HepG2 (cell line): ENCODE measurements around the gene ADGRV1. TPM values are rescaled to one million over a fixed set of nuclear protein-coding genes. Genes with fewer than 3 reads are reported as not detected.
A peak's percentile ranks its signal among the peaks of the same experiment; 100 is the strongest.

Source experiments
- ARHGAP35 ChIP-seq: sonication (generic); formaldehyde crosslinking; IDR thresholded peaks from 2 replicates; pipeline ENCODE4 v1.9.0; 2022; ENCODE audit warnings: mild to moderate bottlenecking, inconsistent platforms, moderate library complexity, missing genetic modification reagents, borderline replicate concordance
- CBFB ChIP-seq: sonication (generic); formaldehyde crosslinking; IDR thresholded peaks from 2 replicates; pipeline ENCODE4 v1.4.0; 2020; ENCODE audit warnings: missing genetic modification reagents
- CHD2 ChIP-seq: IDR thresholded peaks from 2 replicates; pipeline ENCODE4 v1.6.1; 2011; ENCODE audit warnings: low read depth, low read length, improper control_type of control experiment
- DPF2 ChIP-seq: sonication (generic); formaldehyde crosslinking; IDR thresholded peaks from 2 replicates; pipeline ENCODE4 v1.4.0; 2020; ENCODE audit warnings: mild to moderate bottlenecking, low read depth, missing genetic modification reagents, borderline replicate concordance
- FOXA3 ChIP-seq: IDR thresholded peaks from 2 replicates; pipeline ENCODE4 v1.6.1; 2016; ENCODE audit warnings: missing genetic modification reagents, missing compliant biosample characterization
- GPN1 ChIP-seq: sonication (generic); formaldehyde crosslinking; IDR thresholded peaks from 2 replicates; pipeline ENCODE4 v1.5.1; 2020; ENCODE audit warnings: missing genetic modification reagents, borderline replicate concordance
- GZF1 ChIP-seq: sonication (generic); formaldehyde crosslinking; IDR thresholded peaks from 2 replicates; pipeline ENCODE4 v1.5.1; 2020; ENCODE audit warnings: mild to moderate bottlenecking, missing genetic modification reagents
- HNRNPH1 ChIP-seq: fragments of 200-400 bp; formaldehyde crosslinking; optimal IDR thresholded peaks from 2 replicates; pipeline ENCODE3; 2017; ENCODE audit warnings: mild to moderate bottlenecking, low read depth, low read length
- PLRG1 ChIP-seq: fragments of 450-650 bp; conservative IDR thresholded peaks from 2 replicates; pipeline ENCODE4 v1.6.1; 2016
- POLR2A ChIP-seq, 2 experiments: IDR thresholded peaks; 2 replicates each; pipeline ENCODE4 v1.6.1; 2011; ENCODE audit warnings: low read depth in 2 of 2, low read length in 2 of 2, mild to moderate bottlenecking in 1 of 2, moderate library complexity in 1 of 2; ENCODE audit not compliant: insufficient read depth in 1 of 2
- ZBTB8A ChIP-seq: sonication (generic); formaldehyde crosslinking; IDR thresholded peaks from 2 replicates; pipeline ENCODE4 v1.4.0; 2020; ENCODE audit warnings: mild to moderate bottlenecking, low read depth, missing genetic modification reagents, borderline replicate concordance
- ZNF143 ChIP-seq: sonication (generic); formaldehyde crosslinking; IDR thresholded peaks from 2 replicates; pipeline ENCODE4 v1.4.0; 2020; ENCODE audit warnings: missing genetic modification reagents
- ZNF263 ChIP-seq: sonication (generic); formaldehyde crosslinking; IDR thresholded peaks from 2 replicates; pipeline ENCODE4 v1.4.0; 2020; ENCODE audit warnings: missing genetic modification reagents
- ZNF281 ChIP-seq: sonication (generic); formaldehyde crosslinking; IDR thresholded peaks from 2 replicates; pipeline ENCODE4 v1.4.0; 2020; ENCODE audit warnings: missing genetic modification reagents, borderline replicate concordance
- ZNF333 ChIP-seq: sonication (generic); formaldehyde crosslinking; IDR thresholded peaks from 2 replicates; pipeline ENCODE4 v1.4.0; 2020; ENCODE audit warnings: mild to moderate bottlenecking, missing genetic modification reagents, borderline replicate concordance
- ZNF839 ChIP-seq: sonication (generic); formaldehyde crosslinking; IDR thresholded peaks from 2 replicates; pipeline ENCODE4 v1.4.0; 2020; ENCODE audit warnings: missing genetic modification reagents, mild to moderate bottlenecking, borderline replicate concordance
- polyA plus RNA-seq, 8 experiments: library from polyadenylated mRNA; depleted of rRNA in 3 of 8; stranded (reverse) in 7 of 8; unstranded in 1 of 8; fragments of >200 nt; fragmentation: Illumina TruSeq in 4 of 8; extraction: Trizol in 4 of 8; gene quantifications; 2 replicates each; pipeline versions ENCODE4 v1.2.1 to v1.2.3, GENCODE V29; 2011 to 2016; ENCODE audit warnings: low read depth in 4 of 8, missing spikeins in 1 of 8, mixed read lengths in 1 of 8; ENCODE audit not compliant: insufficient read depth in 1 of 8
- total RNA-seq, 5 experiments: library from RNA; depleted of rRNA; stranded (reverse); fragments of >200 nt; fragmentation: Illumina TruSeq; extraction: Trizol; gene quantifications; 2 replicates each; pipeline ENCODE4 v1.2.3, GENCODE V29; 2016; ENCODE audit warnings: low read depth in 1 of 5
- TF ChIP-seq, protein P1 (sequence below): fragments of 450-650 bp; IDR thresholded peaks from 2 replicates; pipeline ENCODE4 v1.6.1; 2017; ENCODE audit warnings: mild to moderate bottlenecking
- TF ChIP-seq, protein P2 (sequence below): IDR thresholded peaks from 2 replicates; pipeline ENCODE4 v1.4.0; 2020; ENCODE audit warnings: mild to moderate bottlenecking, missing genetic modification reagents
- TF ChIP-seq, protein P3 (sequence below): sonication (generic); formaldehyde crosslinking; IDR thresholded peaks from 2 replicates; pipeline ENCODE4 v1.4.0; 2020; ENCODE audit warnings: mild to moderate bottlenecking, missing genetic modification reagents

The ADGRV1 gene
- total and polyA plus RNA-seq, 2 of the 13 experiments (the other 11 are each of a cell fraction or from before 2014, with no cell fraction given) = 1.7 to 3.9 TPM

DNA sequence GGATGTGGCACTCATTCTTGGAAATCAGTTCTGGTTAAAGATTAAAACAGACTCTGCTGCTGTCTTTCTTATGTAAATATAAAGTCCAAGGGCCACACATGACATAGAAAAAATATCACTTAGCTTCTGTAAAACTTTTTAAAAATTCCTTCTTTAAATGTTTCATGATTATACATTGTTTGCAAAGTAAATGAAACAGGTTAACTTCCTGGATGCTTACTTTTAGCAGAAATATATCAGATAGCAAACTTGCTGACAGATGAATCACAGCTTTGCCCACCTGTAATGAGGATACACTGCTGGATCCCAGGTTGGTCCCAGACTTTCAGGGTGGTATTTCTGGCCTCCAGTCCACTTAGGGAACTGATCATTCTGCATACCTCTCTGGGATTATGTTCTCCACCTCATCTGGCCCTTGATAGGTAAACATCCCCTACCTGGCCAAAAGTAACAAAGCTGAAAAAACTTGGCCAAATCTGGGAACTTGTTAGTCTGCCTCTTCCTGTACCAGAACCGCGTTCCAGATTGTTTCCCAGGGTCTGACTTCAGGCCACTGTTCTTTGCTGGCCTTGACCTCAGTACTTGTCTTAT is 340.5 kb downstream of the ADGRV1 start (continued):
- TF ChIP-seq ZNF143 (no peak), CBFB (CRISPR knock-in tag) (0 out of 2 replicates have a peak, but pooled peaks have one; percentile 17), GPN1 (CRISPR knock-in tag) (no peak), ZNF281 (CRISPR knock-in tag) (no peak), HNRNPH1 (no peak), ZBTB8A (CRISPR knock-in tag) (no peak), CHD2 (no peak), ZNF333 (CRISPR knock-in tag) (no peak), ZNF263 (CRISPR knock-in tag) (no peak), POLR2A (IDR thresholded peaks at IDR 0.05; ENCODE audit: insufficient read depth in 1 of 2, low read depth in 2 of 2, low read length in 2 of 2) (no peak), ARHGAP35 (CRISPR knock-in tag) (no peak), ZNF839 (no peak), PLRG1 (no peak), GZF1 (CRISPR knock-in tag) (no peak), DPF2 (peak; percentile 39; the same call in 1 of the 2 replicates), FOXA3 (peak; percentile 65)
- TF ChIP-seq, protein P1, sequence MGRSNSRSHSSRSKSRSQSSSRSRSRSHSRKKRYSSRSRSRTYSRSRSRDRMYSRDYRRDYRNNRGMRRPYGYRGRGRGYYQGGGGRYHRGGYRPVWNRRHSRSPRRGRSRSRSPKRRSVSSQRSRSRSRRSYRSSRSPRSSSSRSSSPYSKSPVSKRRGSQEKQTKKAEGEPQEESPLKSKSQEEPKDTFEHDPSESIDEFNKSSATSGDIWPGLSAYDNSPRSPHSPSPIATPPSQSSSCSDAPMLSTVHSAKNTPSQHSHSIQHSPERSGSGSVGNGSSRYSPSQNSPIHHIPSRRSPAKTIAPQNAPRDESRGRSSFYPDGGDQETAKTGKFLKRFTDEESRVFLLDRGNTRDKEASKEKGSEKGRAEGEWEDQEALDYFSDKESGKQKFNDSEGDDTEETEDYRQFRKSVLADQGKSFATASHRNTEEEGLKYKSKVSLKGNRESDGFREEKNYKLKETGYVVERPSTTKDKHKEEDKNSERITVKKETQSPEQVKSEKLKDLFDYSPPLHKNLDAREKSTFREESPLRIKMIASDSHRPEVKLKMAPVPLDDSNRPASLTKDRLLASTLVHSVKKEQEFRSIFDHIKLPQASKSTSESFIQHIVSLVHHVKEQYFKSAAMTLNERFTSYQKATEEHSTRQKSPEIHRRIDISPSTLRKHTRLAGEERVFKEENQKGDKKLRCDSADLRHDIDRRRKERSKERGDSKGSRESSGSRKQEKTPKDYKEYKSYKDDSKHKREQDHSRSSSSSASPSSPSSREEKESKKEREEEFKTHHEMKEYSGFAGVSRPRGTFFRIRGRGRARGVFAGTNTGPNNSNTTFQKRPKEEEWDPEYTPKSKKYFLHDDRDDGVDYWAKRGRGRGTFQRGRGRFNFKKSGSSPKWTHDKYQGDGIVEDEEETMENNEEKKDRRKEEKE = no peak
- TF ChIP-seq, protein P2, sequence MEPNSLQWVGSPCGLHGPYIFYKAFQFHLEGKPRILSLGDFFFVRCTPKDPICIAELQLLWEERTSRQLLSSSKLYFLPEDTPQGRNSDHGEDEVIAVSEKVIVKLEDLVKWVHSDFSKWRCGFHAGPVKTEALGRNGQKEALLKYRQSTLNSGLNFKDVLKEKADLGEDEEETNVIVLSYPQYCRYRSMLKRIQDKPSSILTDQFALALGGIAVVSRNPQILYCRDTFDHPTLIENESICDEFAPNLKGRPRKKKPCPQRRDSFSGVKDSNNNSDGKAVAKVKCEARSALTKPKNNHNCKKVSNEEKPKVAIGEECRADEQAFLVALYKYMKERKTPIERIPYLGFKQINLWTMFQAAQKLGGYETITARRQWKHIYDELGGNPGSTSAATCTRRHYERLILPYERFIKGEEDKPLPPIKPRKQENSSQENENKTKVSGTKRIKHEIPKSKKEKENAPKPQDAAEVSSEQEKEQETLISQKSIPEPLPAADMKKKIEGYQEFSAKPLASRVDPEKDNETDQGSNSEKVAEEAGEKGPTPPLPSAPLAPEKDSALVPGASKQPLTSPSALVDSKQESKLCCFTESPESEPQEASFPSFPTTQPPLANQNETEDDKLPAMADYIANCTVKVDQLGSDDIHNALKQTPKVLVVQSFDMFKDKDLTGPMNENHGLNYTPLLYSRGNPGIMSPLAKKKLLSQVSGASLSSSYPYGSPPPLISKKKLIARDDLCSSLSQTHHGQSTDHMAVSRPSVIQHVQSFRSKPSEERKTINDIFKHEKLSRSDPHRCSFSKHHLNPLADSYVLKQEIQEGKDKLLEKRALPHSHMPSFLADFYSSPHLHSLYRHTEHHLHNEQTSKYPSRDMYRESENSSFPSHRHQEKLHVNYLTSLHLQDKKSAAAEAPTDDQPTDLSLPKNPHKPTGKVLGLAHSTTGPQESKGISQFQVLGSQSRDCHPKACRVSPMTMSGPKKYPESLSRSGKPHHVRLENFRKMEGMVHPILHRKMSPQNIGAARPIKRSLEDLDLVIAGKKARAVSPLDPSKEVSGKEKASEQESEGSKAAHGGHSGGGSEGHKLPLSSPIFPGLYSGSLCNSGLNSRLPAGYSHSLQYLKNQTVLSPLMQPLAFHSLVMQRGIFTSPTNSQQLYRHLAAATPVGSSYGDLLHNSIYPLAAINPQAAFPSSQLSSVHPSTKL (CRISPR knock-in tag) = peak; percentile 74
- TF ChIP-seq, protein P3, sequence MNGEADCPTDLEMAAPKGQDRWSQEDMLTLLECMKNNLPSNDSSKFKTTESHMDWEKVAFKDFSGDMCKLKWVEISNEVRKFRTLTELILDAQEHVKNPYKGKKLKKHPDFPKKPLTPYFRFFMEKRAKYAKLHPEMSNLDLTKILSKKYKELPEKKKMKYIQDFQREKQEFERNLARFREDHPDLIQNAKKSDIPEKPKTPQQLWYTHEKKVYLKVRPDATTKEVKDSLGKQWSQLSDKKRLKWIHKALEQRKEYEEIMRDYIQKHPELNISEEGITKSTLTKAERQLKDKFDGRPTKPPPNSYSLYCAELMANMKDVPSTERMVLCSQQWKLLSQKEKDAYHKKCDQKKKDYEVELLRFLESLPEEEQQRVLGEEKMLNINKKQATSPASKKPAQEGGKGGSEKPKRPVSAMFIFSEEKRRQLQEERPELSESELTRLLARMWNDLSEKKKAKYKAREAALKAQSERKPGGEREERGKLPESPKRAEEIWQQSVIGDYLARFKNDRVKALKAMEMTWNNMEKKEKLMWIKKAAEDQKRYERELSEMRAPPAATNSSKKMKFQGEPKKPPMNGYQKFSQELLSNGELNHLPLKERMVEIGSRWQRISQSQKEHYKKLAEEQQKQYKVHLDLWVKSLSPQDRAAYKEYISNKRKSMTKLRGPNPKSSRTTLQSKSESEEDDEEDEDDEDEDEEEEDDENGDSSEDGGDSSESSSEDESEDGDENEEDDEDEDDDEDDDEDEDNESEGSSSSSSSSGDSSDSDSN (CRISPR knock-in tag) = peak; percentile 18; the same call in 1 of the 2 replicates
